IPS-NIHi7 (cell line): ENCODE measurements around the gene LPGAT1.
"Not testable (repeated sequence)": the region's sequence is repeated elsewhere in the genome, so short reads cannot be mapped to it uniquely, and the experiment has no call there.

ENCODE experiments used
- DNase-seq: peaks from one replicate; pipeline ENCODE4 v3.0.0; 2012; ENCODE audit warnings: mixed read lengths; ENCODE audit errors: extremely low spot score

The LPGAT1 gene

GRCh38 chr1:211735208-211736170 lies 95.1 kb downstream of the LPGAT1 start:
- peak; percentile 63 for DNase-seq

DNA sequence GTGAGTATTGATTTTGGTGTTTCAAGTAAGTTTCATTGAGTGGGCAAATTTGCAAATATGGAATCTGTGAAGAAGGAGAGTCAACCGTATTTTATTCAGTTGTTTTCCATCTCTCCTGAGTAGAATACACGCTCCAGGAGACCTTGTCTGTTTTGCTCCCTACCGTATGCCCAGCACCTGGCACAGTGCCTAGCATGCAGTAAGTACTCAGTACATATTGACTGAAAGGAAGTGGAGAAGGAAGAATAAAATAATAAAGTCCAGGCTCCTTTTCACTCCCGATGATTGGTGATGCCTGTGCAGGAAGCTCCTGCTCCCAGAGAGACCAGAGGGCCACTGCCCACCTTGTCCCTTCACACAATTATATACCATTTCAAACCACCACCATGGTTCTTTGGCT lies 95.8 kb downstream of the LPGAT1 start:
- no peak for DNase-seq

DNA sequence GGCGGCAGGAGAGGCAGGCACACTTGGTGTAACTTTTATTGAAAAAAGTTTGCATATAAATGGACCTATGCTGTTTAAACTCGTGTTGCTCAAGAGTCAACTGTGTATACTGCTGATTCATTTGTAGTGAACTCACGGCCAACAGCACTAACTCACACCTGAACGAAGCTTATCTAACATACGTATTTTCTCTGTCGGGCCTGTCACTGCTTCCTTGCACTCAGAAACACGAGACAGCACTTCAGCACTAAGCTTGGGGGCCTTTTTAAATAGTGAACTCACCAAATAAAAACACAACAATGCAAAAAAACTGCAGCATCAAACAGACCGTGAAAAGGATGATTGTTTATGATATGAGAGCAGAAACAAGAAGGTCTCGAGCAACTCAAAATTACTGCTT lies 96.2 kb downstream of the LPGAT1 start:
- DNase-seq, result no peak

GRCh38 chr1:211732293-211732980 lies 98.1 kb downstream of the LPGAT1 start:
- DNase-seq, result no peak

- no peak for DNase-seq
These were observed 98.9 kb downstream of the LPGAT1 start for GRCh38 chr1:211731456-211732292.

GRCh38 chr1:211730347-211730746 lies 100.2 kb downstream of the LPGAT1 start:
- DNase-seq, result no peak

DNA sequence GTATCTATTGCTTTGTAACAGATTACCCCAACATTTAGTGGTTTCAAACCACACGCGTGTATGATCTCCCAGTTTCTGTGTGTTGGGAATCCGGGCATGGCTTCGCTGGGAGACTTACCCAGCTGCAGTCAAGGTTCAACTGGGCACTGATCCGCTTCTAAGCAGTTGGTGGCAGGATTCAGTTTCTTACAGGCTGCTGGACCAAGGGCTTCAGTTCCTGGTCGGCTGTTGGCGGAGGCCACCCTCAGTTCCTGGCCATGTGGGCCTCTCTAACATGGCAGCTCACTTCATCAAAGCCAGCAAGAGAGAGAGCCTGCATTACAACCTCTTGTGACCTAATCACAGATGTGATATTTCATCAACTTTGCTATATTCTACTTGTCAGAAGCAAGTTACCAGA lies 101.3 kb downstream of the LPGAT1 start:
- DNase-seq, result no peak

DNA sequence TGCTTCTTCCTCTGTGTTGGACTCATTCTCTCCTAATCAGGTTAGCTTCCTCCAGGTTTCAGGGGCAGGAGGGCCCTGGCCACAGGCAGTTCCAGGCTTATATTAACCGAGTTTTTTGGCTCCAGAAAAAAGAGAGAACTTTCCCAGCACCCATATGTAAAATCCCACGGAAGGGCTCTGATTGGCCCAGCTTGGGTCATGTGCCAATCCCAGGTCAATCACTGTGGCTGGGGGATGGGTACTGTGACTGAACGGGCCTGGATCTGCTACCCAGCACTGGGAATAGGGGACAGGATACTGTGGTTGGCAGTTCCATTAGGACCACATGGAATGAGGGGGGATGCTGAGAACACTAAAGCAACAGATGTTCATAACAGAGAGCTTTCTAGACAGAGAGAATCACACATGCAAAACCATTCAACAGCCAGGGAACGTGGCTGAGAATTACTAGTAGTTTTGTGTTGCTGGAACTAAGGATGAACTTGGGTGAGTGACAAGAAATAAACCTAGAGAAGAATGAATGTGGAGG lies 104.0 kb downstream of the LPGAT1 start:
- no peak for DNase-seq

DNA sequence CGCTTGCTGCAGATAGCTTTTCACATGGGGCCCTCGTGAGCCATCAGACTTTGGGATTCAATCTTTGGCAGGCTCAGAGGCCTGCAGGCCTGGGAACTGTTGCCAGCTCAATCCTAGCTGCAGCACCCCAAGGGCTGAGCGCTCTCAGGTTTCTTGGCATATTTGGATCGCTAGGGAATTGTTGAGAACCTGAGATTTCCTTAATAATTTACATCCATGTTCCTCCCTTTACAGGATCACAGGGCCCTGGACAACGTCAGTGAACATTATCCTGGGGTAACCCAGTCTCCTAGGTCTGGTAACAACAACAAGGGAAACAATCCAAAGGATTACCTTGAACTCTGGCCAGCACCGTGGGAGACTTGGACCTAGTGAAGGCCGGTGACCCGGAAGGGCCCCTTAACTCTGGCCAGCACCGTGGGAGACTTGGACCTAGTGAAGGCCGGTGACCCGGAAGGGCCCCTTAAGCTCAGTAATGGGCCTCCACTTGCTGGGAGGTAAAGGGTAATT lies 105.8 kb downstream of the LPGAT1 start:
- DNase-seq, result no peak

DNA sequence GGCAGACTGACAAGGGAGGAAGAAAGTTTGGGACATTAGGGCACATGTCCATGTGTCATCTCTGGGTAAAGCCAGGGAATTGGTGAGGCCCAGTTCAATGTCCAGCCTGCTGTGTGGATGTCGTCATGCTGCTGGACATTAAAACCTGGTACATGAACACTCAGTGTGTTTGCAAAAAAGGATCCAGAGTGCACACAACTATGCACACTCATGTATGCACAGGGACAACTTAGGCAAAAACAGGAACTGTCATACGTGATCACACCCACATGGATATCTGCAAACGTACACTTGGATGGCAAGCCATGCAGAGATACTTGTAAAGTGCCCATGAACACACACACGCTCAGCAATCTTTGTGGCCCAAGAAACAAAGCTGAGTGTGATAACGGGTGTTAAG lies 107.3 kb downstream of the LPGAT1 start:
- no peak for DNase-seq

DNA sequence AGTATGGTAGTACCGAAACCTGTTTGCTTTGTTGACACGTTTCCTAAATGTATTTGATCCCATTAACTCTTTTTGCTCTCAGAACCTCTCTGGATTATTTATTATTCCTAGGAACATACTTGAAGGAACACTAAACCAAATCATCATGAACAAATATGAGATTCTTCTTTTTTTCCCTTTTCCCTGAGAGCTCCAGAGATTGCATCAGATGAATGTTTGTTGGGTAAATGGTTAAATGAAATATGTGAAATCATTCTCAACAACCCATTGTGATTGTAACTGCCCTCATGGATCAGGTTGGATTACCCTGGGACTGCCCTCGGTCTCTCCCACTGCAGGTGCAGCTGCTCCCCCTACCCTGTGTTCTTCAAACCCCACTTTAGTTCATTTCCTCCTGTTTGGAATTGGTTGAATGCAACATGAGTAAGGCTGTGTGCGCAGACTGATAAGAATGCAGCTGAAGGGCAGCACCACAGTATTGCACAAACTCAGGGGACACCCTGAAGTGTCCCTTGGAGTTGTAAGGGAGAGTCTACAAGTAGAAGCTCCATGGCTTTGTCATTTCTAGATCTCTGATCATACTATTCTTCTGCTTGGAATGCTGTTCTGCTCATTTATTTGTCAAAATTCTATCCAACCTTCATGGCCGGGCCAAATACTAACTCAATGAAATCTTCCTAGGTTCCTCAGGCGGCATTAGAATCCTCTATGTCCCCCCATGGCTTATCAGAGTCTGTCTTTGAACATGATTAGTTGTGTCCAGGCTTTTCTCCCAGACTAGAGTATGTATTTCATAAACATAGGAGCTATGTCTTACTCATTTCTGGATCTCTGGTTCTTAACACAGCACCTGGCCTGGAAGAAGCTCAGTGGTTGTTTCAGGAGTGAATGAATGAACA lies 108.0 kb downstream of the LPGAT1 start:
- no peak for DNase-seq

GRCh38 chr1:211716555-211716954 lies 114.0 kb downstream of the LPGAT1 start:
- DNase-seq, result not testable (repeated sequence)

GRCh38 chr1:211715971-211716370 lies 114.6 kb downstream of the LPGAT1 start:
- DNase-seq, result no peak

DNA sequence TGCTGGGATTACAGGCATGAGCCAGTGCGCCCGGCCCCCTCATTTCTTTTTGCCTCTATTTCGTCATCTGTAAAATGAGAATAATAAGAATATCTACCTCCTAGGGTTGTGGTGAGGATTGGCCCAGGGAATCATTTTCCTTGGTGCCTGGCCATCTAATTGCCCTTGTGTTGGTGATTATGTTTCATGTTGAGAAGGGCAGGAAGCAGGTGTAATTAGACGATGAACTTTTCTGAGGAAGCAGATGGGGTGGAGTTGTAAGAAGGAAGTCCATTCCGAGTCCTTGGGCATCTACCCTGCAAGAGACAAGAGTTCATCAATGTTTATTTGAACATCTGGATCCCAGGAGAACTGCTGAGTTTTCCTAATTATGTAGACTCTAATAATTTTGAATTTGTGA lies 116.4 kb downstream of the LPGAT1 start:
- no peak for DNase-seq

- no peak for DNase-seq
These were observed 117.3 kb downstream of the LPGAT1 start for GRCh38 chr1:211713231-211713630.

DNA sequence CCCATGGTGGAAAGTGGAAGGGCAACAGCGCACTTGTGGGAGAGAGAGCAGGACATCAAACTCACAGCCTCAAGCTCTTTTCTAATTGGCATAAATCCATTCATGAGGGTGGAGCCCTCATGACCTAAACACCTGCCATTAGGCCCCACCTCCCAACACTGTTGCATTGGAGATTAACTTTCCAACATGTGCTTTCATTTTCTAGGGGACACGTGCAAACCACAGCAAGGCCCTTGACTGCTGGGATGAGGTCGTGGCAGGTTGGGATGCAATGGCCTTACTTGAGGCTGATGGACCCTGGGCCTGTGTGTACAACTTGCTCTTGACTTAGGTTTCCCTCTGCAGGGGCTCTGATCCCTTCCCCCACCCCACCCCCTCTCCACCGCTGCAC lies 119.3 kb downstream of the LPGAT1 start:
- DNase-seq, result no peak

DNA sequence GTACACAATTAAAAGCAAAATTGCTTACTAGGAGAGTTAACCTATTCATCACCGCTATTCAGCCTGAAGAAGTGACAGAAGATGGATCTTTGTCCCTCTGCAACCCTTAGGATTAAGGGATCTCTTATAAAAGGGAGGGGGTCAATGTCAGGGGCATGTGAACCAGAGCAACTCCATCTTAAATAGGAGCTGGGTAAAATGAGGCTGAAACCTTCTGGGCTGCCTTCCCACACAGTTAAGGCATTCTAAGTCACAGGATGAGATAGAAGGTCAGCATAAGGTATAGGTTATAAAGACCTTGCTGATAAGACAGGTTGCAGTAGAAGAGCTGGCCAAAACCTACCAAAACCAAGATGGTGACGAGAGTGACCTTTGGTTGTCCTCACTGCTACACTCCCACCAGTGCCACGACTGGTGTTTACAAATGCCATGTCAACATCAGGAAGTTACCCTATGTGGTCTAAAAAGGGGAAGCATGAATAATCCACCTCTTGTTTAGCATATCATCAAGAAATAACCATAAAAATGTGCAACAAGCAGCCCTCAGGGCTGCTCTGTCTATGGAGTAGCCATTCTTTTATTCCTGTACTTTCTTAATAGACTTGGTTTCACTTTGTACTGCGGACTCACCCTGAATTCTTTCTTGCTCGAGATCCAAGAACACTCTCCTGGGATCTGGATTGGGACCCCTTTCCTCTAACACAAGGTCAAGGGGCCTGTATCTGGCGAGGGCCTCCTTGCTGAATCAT lies 119.8 kb downstream of the LPGAT1 start:
- no peak for DNase-seq

DNA sequence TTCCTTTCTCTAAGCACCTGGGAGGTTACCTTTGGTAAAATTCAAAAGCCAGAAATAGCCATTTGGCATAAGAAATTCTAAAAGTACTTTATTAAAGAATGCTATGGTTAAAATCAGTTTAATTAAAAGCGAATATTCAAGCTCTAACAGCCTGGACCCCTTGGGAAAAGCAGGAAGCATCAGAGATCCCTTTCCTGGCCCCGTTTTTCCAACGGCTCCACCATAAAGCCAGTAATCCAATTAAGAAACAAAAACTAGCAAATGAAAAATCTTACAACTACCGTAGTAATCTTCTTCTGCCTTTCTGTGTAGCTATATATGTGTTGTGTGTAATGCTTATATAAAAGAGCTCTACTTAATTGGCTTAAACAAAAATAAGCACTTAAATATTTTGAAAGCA lies 121.6 kb downstream of the LPGAT1 start:
- no peak for DNase-seq

DNA sequence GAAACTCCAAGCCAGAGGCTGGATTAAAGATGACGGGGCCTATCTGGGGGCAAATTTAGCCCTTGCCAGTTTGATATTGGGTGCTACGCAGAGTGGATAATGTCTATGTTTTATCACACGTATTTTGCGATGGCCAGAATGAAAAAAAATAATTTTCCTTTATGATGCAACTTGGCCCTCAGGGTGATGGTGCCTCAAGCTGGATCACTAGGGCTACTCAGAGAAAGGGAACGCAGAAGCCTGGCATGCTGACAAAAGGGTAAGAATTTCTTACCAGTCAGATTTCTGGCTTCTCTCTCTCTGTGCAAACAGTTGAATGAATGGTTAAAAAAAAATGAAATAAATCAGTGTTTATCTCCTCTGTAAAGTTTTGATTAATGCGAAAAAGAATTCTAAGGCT lies 122.6 kb downstream of the LPGAT1 start:
- DNase-seq, result no peak
